ENCODE results near the gene MRPS21.
A peak's percentile ranks its signal among the peaks of the same experiment; 100 is the strongest.

MRPS21 gene

GRCh38 chr1:150269451-150269850 lies 24.2 kb upstream of the MRPS21 start:
- Histone ChIP-seq H3K27ac (peak overlapping the region; percentile 65), H3K4me3 (peak overlapping the region; percentile 100), H3K9ac (ENCODE audit: insufficient read length) (peak overlapping the region; percentile 98), H3K36me3 (ENCODE audit: insufficient read depth, low read length) (peaks cover 21% of the 10 kb centered on the region; the same call in 1 of the 2 replicates), H3K9me3 (ENCODE audit: low read depth, low read length) (no peaks in the 10 kb centered on the region)
- DNase-seq (ENCODE audit: low read depth, low spot score) = no peak
- TF ChIP-seq EZH2 (IDR thresholded peaks at IDR 0.05) (no peak), POLR2AphosphoS5 (IDR thresholded peaks at IDR 0.05; ENCODE audit: borderline replicate concordance, low read depth, low read length) (no peak), FOXP2 (optimal IDR thresholded peaks at IDR 0.05; ENCODE audit: control extremely low read depth, extremely low read length, insufficient read depth) (no peak)

DNA sequence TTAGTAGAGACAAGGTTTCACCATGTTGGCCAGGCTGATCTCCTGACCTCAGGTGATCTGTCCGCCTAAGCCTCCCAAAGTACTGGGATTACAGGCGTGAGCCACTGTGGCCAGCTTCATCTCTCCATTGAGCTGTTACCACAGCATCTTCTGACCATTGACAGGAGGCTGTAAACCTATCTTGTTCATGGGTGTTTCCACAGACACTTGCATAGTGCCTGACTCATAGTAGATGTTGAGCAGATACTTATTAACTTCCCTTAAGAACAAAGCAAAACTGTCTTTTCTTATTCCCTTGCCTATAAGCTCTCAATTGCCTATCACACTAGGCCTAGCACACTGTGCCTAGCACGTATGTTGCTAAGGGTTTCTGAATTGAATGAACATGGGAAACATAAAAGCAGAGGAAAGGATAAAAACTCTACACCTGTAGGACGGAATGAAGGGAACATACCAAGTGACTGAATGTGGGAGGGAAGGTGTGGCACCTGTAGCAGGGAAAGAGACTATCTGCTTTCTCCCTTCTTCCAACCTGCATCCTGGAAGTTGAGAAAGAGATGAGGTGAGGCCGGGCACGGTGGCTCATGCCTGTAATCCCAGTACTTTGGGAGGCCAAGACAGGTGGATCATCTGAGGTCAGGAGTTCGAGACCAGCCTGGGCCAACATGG lies 22.2 kb upstream of the MRPS21 start:
- H3K9me3 ChIP-seq (ENCODE audit: low read depth, low read length) = no peaks in the 10 kb centered on the region
- no peak overlapping the region for H3K27ac ChIP-seq
- no peak overlapping the region for H3K9ac ChIP-seq (ENCODE audit: insufficient read length)
- TF ChIP-seq EZH2 (IDR thresholded peaks at IDR 0.05) (no peak), POLR2AphosphoS5 (IDR thresholded peaks at IDR 0.05; ENCODE audit: borderline replicate concordance, low read depth, low read length) (no peak), FOXP2 (optimal IDR thresholded peaks at IDR 0.05; ENCODE audit: control extremely low read depth, extremely low read length, insufficient read depth) (no peak)
- H3K4me3 ChIP-seq = no peak overlapping the region
- H3K36me3 ChIP-seq (ENCODE audit: insufficient read depth, low read length) = peaks cover 10% of the 10 kb centered on the region; the same call in 1 of the 2 replicates
- no peak for DNase-seq (ENCODE audit: low read depth, low spot score)

GRCh38 chr1:150273311-150273710 lies 20.4 kb upstream of the MRPS21 start:
- Histone ChIP-seq H3K27ac (no peak overlapping the region), H3K36me3 (ENCODE audit: insufficient read depth, low read length) (no peaks in the 10 kb centered on the region), H3K9me3 (ENCODE audit: low read depth, low read length) (no peaks in the 10 kb centered on the region), H3K9ac (ENCODE audit: insufficient read length) (peak overlapping the region; percentile 63), H3K4me3 (peak overlapping the region; percentile 72)
- no peak for TF ChIP-seq POLR2AphosphoS5 (IDR thresholded peaks at IDR 0.05; ENCODE audit: borderline replicate concordance, low read depth, low read length)
- DNase-seq (ENCODE audit: low read depth, low spot score) = no peak

DNA sequence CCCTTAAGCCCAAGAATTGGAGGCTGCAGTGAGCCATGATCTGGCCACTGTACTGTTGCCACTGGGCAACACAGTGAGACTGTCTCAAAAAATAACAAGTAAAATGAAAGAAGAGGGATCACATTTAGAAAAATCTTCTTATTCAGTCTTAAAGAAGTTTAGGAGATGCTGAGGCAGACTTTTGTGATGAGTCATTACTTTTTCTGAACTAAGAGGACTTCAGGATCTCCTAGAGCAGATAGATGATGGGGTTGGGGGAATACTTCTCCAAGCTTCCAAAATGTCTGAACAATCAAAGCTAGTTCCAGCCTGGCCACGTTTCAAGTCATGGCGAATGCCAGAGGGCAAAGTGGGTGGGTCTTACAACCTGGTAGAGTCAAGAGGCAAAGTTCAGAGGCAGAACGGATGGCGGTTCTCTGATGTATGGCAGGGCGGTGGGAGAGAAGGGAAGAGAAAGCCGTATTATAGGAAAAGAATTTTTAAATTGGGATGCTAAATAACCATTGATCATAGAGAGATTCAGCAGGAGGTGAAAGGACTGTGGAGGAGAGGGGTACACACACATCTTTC lies 13.4 kb upstream of the MRPS21 start:
- TF ChIP-seq FOXP2 (optimal IDR thresholded peaks at IDR 0.05; ENCODE audit: control extremely low read depth, extremely low read length, insufficient read depth) = no peak
- no peak for TF ChIP-seq POLR2AphosphoS5 (IDR thresholded peaks at IDR 0.05; ENCODE audit: borderline replicate concordance, low read depth, low read length)
- no peak for TF ChIP-seq EZH2 (IDR thresholded peaks at IDR 0.05)
- Histone ChIP-seq H3K9ac (ENCODE audit: insufficient read length) (no peak overlapping the region), H3K4me3 (no peak overlapping the region), H3K36me3 (ENCODE audit: insufficient read depth, low read length) (no peaks in the 10 kb centered on the region), H3K9me3 (ENCODE audit: low read depth, low read length) (no peaks in the 10 kb centered on the region), H3K27ac (no peak overlapping the region)
- no peak for DNase-seq (ENCODE audit: low read depth, low spot score)

DNA sequence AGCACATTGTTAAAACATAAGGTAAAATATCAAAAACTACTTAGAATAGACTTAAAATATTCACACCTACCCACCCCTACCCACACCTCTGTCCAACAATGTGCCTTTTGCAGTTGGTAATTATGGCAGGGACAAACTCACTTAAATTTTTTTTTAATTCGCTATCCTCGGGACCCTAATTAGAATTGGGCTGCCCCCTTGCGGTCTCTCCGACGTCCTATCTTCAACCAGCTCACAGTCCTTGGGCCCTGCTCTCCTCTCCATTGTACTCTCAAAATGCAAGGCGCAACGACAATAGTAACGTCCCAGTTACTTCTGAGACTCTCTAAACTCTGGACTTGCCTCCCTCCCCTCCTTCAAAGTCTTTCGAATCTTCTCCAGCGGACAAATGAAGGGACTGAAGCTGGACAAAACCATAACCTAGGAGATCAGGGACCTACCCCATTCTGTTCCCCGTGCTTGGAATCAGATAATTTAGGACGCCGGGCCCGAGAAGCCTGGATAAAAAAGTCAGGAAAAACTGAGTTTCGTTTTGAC lies 12.4 kb upstream of the MRPS21 start:
- no peak for DNase-seq (ENCODE audit: low read depth, low spot score)
- Histone ChIP-seq H3K4me3 (no peak overlapping the region), H3K9me3 (ENCODE audit: low read depth, low read length) (no peaks in the 10 kb centered on the region), H3K9ac (ENCODE audit: insufficient read length) (no peak overlapping the region), H3K27ac (no peak overlapping the region), H3K36me3 (ENCODE audit: insufficient read depth, low read length) (no peaks in the 10 kb centered on the region)
- TF ChIP-seq EZH2 (IDR thresholded peaks at IDR 0.05) = no peak
- no peak for TF ChIP-seq FOXP2 (optimal IDR thresholded peaks at IDR 0.05; ENCODE audit: control extremely low read depth, extremely low read length, insufficient read depth)
- no peak for TF ChIP-seq POLR2AphosphoS5 (IDR thresholded peaks at IDR 0.05; ENCODE audit: borderline replicate concordance, low read depth, low read length)

GRCh38 chr1:150281758-150282557 lies 11.7 kb upstream of the MRPS21 start, which contains the start of gene CIART:
TSS of gene CIART (plus strand) at chr1:150282554. CDS start at chr1:150283268, 714 bp downstream.
- no peak for TF ChIP-seq FOXP2 (optimal IDR thresholded peaks at IDR 0.05; ENCODE audit: control extremely low read depth, extremely low read length, insufficient read depth)
- TF ChIP-seq EZH2 (IDR thresholded peaks at IDR 0.05) = no peak
- TF ChIP-seq POLR2AphosphoS5 (IDR thresholded peaks at IDR 0.05; ENCODE audit: borderline replicate concordance, low read depth, low read length) = no peak
- Histone ChIP-seq H3K9me3 (ENCODE audit: low read depth, low read length) (no peaks in the 10 kb centered on the region), H3K27ac (no peak within 1 kb of the TSS), H3K4me3 (no peak within 1 kb of the TSS), H3K9ac (ENCODE audit: insufficient read length) (no peak within 1 kb of the TSS), H3K36me3 (ENCODE audit: insufficient read depth, low read length) (no peaks in the 10 kb centered on the region)
- DNase-seq (ENCODE audit: low read depth, low spot score) = no peak

- no peaks in the 10 kb centered on the region for H3K9me3 ChIP-seq (ENCODE audit: low read depth, low read length)
- no peak overlapping the region for H3K9ac ChIP-seq (ENCODE audit: insufficient read length)
- TF ChIP-seq EZH2 (IDR thresholded peaks at IDR 0.05) (no peak), POLR2AphosphoS5 (IDR thresholded peaks at IDR 0.05; ENCODE audit: borderline replicate concordance, low read depth, low read length) (no peak), FOXP2 (optimal IDR thresholded peaks at IDR 0.05; ENCODE audit: control extremely low read depth, extremely low read length, insufficient read depth) (no peak)
- no peak for DNase-seq (ENCODE audit: low read depth, low spot score)
- no peaks in the 10 kb centered on the region for H3K36me3 ChIP-seq (ENCODE audit: insufficient read depth, low read length)
- H3K4me3 ChIP-seq = no peak overlapping the region
- no peak overlapping the region for H3K27ac ChIP-seq
Observed at GRCh38 chr1:150282558-150282958, 11.1 kb upstream of the MRPS21 start.

DNA sequence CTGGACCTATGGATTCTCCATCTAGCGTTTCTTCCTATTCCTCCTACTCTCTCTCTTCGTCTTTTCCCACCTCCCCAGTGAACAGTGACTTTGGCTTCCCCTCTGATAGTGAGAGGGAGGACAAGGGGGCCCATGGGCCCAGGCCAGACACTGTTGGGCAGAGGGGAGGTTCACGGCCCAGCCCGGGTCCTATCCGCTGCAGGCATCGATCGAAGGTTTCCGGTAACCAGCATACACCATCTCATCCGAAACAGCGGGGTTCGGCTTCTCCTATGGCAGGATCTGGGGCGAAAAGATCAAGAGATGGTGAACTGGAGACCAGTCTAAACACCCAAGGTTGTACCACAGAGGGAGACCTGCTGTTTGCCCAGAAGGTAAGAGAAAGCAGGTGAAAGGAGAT lies 10.4 kb upstream of the MRPS21 start:
- no peak for TF ChIP-seq FOXP2 (optimal IDR thresholded peaks at IDR 0.05; ENCODE audit: control extremely low read depth, extremely low read length, insufficient read depth)
- TF ChIP-seq EZH2 (IDR thresholded peaks at IDR 0.05) = no peak
- no peak for TF ChIP-seq POLR2AphosphoS5 (IDR thresholded peaks at IDR 0.05; ENCODE audit: borderline replicate concordance, low read depth, low read length)
- no peak overlapping the region for H3K27ac ChIP-seq
- H3K4me3 ChIP-seq = no peak overlapping the region
- DNase-seq (ENCODE audit: low read depth, low spot score) = no peak
- no peaks in the 10 kb centered on the region for H3K9me3 ChIP-seq (ENCODE audit: low read depth, low read length)
- no peak overlapping the region for H3K9ac ChIP-seq (ENCODE audit: insufficient read length)
- no peaks in the 10 kb centered on the region for H3K36me3 ChIP-seq (ENCODE audit: insufficient read depth, low read length)

All from SK-N-MC (cell line).